SK-N-SH (cell line): ENCODE data around the gene DMRT2.

Experiments used
- ELF1 ChIP-seq: IDR thresholded peaks from 2 replicates; pipeline ENCODE4 v1.4.0; 2012
- GATA2 ChIP-seq: sonication (generic); formaldehyde crosslinking; IDR thresholded peaks from 2 replicates; pipeline ENCODE4 v1.5.0; 2020; ENCODE audit warnings: mild to moderate bottlenecking, missing genetic modification reagents
- POLR2AphosphoS5 ChIP-seq: IDR thresholded peaks from 2 replicates; pipeline ENCODE4 v1.6.1; 2012; ENCODE audit warnings: low read depth, low read length
- YY1 ChIP-seq: IDR thresholded peaks from 2 replicates; pipeline ENCODE4 v1.4.0; 2012; ENCODE audit warnings: low read depth, mild to moderate bottlenecking

- TF ChIP-seq POLR2AphosphoS5, result no peak
- no peak for TF ChIP-seq YY1
- TF ChIP-seq GATA2 (CRISPR knock-in tag), result no peak
- TF ChIP-seq ELF1, result no peak
These were observed 26.0 kb upstream of the DMRT2 start for GRCh38 chr9:1024112-1024511.
